Natural killer cell (primary cell): ENCODE data around the gene CYGB. TPM values are rescaled to one million over a fixed set of nuclear protein-coding genes. Genes with fewer than 3 reads are reported as not detected.

Source experiments
- ATAC-seq, 3 donors: fragments of 150-1000 bp in 2 of 3; fragments of 200-7000 bp in 1 of 3; cut with Tn5 transposase; 1 replicate in 1 of 3; 2 replicates in 2 of 3; pipeline ENCODE4 v1.10.0; 2021; ENCODE audit warnings: mild to moderate bottlenecking in 2 of 3, moderate library complexity in 2 of 3
- DNase-seq, 2 donors: peaks; one replicate each; pipeline versions ENCODE4 v3.0.0 to v3.0.0-alpha.2; 2013 to 2021; ENCODE audit warnings: mixed read lengths in 1 of 2
- H3K27ac ChIP-seq: one replicate; pipeline ENCODE4 v1.5.1; 2013; ENCODE audit warnings: mild to moderate bottlenecking, low read length
- H3K27me3 ChIP-seq: one replicate; pipeline ENCODE4 v1.6.1; 2013; ENCODE audit warnings: low read length; ENCODE audit not compliant: control insufficient read depth, insufficient read depth
- H3K36me3 ChIP-seq: one replicate; pipeline ENCODE4 v1.6.1; 2013; ENCODE audit warnings: low read length; ENCODE audit not compliant: control insufficient read depth, insufficient read depth
- H3K4me1 ChIP-seq: one replicate; pipeline ENCODE4 v1.6.1; 2013; ENCODE audit warnings: low read length; ENCODE audit not compliant: control insufficient read depth, insufficient read depth
- H3K4me3 ChIP-seq: one replicate; pipeline ENCODE4 v1.5.1; 2013; ENCODE audit warnings: low read length
- H3K9me3 ChIP-seq: one replicate; pipeline ENCODE4 v1.6.1; 2013; ENCODE audit warnings: low read length; ENCODE audit not compliant: control insufficient read depth, insufficient read depth
- H3K27ac Mint-ChIP-seq, 2 donors: one replicate each; pipeline ENCODE4 v1.8.0; 2022; ENCODE audit warnings: mild to moderate bottlenecking in 2 of 2, mixed read lengths in 2 of 2, moderate library complexity in 1 of 2
- H3K27me3 Mint-ChIP-seq, 2 donors: one replicate each; pipeline ENCODE4 v1.8.0; 2022; ENCODE audit warnings: low read depth in 2 of 2, mixed read lengths in 2 of 2
- H3K36me3 Mint-ChIP-seq: one replicate; pipeline ENCODE4 v1.8.0; 2022; ENCODE audit warnings: mixed read lengths
- H3K4me1 Mint-ChIP-seq, 2 donors: one replicate each; pipeline ENCODE4 v1.8.0; 2022; ENCODE audit warnings: mixed read lengths in 2 of 2
- H3K4me3 Mint-ChIP-seq: one replicate; pipeline ENCODE4 v1.8.0; 2022; ENCODE audit warnings: mild to moderate bottlenecking, moderate library complexity, mixed read lengths
- H3K9me3 Mint-ChIP-seq, 2 donors: one replicate each; pipeline ENCODE4 v1.8.0; 2022; ENCODE audit warnings: mixed read lengths in 2 of 2
- WGBS: methylation state at CpG from one replicate; pipeline ENCODE4 v1.1.7; 2013; ENCODE audit warnings: missing lambda C conversion rate; ENCODE audit not compliant: insufficient coverage; 5-methylcytosine and 5-hydroxymethylcytosine counted together
- intact Hi-C: fragments of 100-400 bp; cut with micrococcal nuclease; formaldehyde crosslinking; loops from one replicate; pipeline ENCODE4 v1.14.2; 2022
- total RNA-seq, 4 donors: library from RNA; stranded (reverse); fragments of 120-200 nt in 1 of 4; gene quantifications; one replicate each; pipeline versions ENCODE4 v1.2.3 to v1.2.4, GENCODE V29; 2013 to 2022
- TF ChIP-seq, protein P1 (sequence below): fragments of 200-600 bp; IDR thresholded peaks from one replicate; pipeline ENCODE4 v1.8.0; 2022; ENCODE audit warnings: antibody characterized with exemption

The CYGB gene
- total RNA-seq, 3 donors from 2014 or later (not counting 1 experiment from before 2014, with no cell fraction given): 0.12 to 0.33 (median 0.16) TPM

DNA sequence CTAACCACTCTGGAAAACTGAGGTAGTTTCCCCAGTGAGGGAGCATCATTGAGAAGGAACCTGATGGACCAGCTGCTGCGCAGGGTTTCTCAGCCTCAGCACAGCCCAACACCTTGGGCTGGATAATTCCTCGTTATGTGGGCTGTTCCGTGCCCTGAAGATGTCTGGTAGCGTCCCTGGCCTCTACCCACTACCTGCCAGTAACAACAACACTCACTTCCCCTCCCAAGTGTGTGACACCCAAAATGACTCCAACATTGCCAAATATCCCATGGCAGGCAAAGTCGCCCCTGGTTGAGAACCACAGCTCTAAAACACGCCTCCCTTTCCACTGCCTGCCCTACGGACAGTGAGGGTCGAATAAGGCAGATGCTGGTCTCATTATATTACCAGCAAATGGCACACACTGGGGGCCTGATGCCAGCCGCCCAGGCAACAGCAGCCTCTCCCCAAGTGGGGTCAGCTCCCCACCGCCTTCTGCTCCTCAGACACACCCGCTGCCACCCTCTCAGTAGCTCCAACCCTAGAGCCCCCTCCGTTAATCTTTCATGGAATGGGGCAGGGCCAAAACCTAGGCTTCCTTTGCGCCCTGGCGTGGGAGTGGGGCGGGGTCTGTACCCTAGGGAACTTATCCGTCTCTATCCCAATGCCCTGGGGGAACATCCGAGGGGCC lies 37.3 kb downstream of the CYGB start:
- Histone ChIP-seq H3K27me3 (no peaks in the 10 kb centered on the region), H3K27ac (peak overlapping the region; percentile 78), H3K4me3 (peak overlapping the region; percentile 95), H3K4me1 (peaks cover 68% of the 10 kb centered on the region), H3K9me3 (no peaks in the 10 kb centered on the region), H3K36me3 (peaks cover 5% of the 10 kb centered on the region)
- Mint-ChIP-seq H3K36me3 (no peaks in the 10 kb centered on the region), H3K4me3 (peak overlapping the region; percentile 97), H3K4me1 (peaks cover 53 to 69% of the 10 kb centered on the region in 2 donors), H3K9me3 (no peaks in the 10 kb centered on the region), H3K27me3 (no peaks in the 10 kb centered on the region), H3K27ac (peak overlapping the region; percentile 96 to 97)
- TF ChIP-seq, protein P1, sequence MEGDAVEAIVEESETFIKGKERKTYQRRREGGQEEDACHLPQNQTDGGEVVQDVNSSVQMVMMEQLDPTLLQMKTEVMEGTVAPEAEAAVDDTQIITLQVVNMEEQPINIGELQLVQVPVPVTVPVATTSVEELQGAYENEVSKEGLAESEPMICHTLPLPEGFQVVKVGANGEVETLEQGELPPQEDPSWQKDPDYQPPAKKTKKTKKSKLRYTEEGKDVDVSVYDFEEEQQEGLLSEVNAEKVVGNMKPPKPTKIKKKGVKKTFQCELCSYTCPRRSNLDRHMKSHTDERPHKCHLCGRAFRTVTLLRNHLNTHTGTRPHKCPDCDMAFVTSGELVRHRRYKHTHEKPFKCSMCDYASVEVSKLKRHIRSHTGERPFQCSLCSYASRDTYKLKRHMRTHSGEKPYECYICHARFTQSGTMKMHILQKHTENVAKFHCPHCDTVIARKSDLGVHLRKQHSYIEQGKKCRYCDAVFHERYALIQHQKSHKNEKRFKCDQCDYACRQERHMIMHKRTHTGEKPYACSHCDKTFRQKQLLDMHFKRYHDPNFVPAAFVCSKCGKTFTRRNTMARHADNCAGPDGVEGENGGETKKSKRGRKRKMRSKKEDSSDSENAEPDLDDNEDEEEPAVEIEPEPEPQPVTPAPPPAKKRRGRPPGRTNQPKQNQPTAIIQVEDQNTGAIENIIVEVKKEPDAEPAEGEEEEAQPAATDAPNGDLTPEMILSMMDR: no peak
- ATAC-seq (no peak), DNase-seq (no peak)
- intact Hi-C loops: no loop called here
- 25% methylated on average over 17 of the region's 17 CpGs for WGBS

DNA sequence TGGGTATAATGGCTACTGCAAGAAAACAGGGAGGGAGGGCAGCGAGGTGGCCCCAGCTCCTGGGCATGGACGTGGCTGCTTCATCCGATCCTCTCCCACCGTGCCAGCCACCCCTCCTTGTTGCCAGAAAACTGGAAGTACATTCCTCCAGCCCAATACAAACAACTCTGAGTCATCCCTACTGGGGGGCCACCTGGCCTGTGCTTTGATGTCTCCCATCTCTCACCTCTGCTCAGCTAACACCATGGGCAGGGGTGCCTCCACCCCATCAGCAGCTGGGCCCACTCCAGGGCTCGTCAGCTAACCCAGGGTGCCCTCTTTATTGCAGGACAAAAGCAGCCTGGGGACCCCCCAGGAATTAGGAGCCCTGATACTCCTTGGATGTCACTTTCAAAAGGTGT lies 38.2 kb downstream of the CYGB start:
- DNase-seq (no peak), ATAC-seq (no peak)
- Mint-ChIP-seq H3K27me3 (no peaks in the 10 kb centered on the region), H3K4me1 (peaks cover 59 to 78% of the 10 kb centered on the region in 2 donors), H3K27ac (peak overlapping the region; percentile 96 to 97), H3K9me3 (no peaks in the 10 kb centered on the region), H3K4me3 (peak overlapping the region; percentile 97), H3K36me3 (no peaks in the 10 kb centered on the region)
- H3K27me3 ChIP-seq: no peaks in the 10 kb centered on the region
- no peaks in the 10 kb centered on the region for H3K9me3 ChIP-seq
- H3K4me1 ChIP-seq: peaks cover 77% of the 10 kb centered on the region
- WGBS: 50% methylated on average over 5 of the region's 5 CpGs
- TF ChIP-seq, protein P1: no peak
- peak overlapping the region; percentile 95 for H3K4me3 ChIP-seq
- peaks cover 8% of the 10 kb centered on the region for H3K36me3 ChIP-seq
- H3K27ac ChIP-seq: peak overlapping the region; percentile 78
- intact Hi-C loops: no loop called here

DNA sequence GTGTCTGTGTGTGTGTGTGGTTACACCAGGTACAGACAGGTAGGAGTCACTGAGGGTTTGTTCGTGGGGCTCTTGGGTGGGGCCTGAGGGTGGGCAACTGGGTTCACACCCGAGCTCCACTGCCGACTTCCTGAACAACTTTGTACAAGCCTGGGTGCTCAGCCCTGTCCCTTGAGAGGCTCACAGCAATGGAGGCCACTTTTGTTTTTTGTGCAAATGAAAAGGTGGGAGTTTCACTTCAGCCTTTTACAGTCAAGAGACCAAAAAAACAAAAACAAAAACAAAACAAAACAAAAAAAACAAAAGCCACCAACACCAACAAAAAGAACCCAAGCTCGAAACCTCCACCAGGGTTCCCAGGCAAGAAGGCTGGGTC lies 38.6 kb downstream of the CYGB start:
- TF ChIP-seq, protein P1: no peak
- ATAC-seq: no peak
- 20% methylated on average over 4 of the region's 4 CpGs for WGBS
- Histone ChIP-seq H3K4me1 (peaks cover 81% of the 10 kb centered on the region), H3K4me3 (peak overlapping the region; percentile 95), H3K27ac (peak overlapping the region; percentile 78), H3K36me3 (peaks cover 8% of the 10 kb centered on the region), H3K9me3 (no peaks in the 10 kb centered on the region), H3K27me3 (no peaks in the 10 kb centered on the region)
- Mint-ChIP-seq H3K4me1 (peaks cover 63 to 82% of the 10 kb centered on the region in 2 donors), H3K9me3 (no peaks in the 10 kb centered on the region), H3K27me3 (no peaks in the 10 kb centered on the region), H3K36me3 (no peaks in the 10 kb centered on the region), H3K4me3 (peak overlapping the region; percentile 97), H3K27ac (peak overlapping the region; percentile 96 to 97)
- peak in 1 of 2 donors; percentile 49 for DNase-seq
- intact Hi-C loops: no loop called here
